ENCODE data around the gene HDAC1. TPM values are rescaled to one million over a fixed set of nuclear protein-coding genes. Genes with fewer than 3 reads are reported as not detected.

Gene HDAC1
- total RNA-seq, 1 experiment from 2014 or later = 122 TPM

- no peak for DNase-seq (ENCODE audit: low read depth)
Measured at GRCh38 chr1:32367912-32368635, 76.2 kb downstream of the HDAC1 start.

- no peak for DNase-seq (ENCODE audit: low read depth)
Measured at GRCh38 chr1:32372149-32372756, 80.4 kb downstream of the HDAC1 start.

- no peak for DNase-seq (ENCODE audit: low read depth)
Measured at GRCh38 chr1:32373996-32374592, 82.2 kb downstream of the HDAC1 start.

- no peak for DNase-seq (ENCODE audit: low read depth)
Measured at GRCh38 chr1:32376199-32376598, 84.3 kb downstream of the HDAC1 start.

- no peak for DNase-seq (ENCODE audit: low read depth)
Measured at GRCh38 chr1:32377541-32378220, 85.8 kb downstream of the HDAC1 start.

- DNase-seq (ENCODE audit: low read depth) = no peak
Measured at GRCh38 chr1:32380057-32380456, 88.2 kb downstream of the HDAC1 start.

Other genes starting within 250 kb of the HDAC1 start
- 4.3 and 4.5 TPM in 2 replicates for gene TMEM39B, start 219.1 kb upstream of the HDAC1 start, total RNA-seq (2014; rRNA removed; shearing (Covaris generic))
- gene KPNA6, start 184.0 kb upstream of the HDAC1 start, total RNA-seq (2014; rRNA removed; shearing (Covaris generic)) = 44.2 and 45.8 TPM in 2 replicates
- 63.1 and 66.6 TPM in 2 replicates for gene TXLNA, start 112.4 kb upstream of the HDAC1 start, total RNA-seq (2014; rRNA removed; shearing (Covaris generic))
- 11.2 and 15.7 TPM in 2 replicates for gene CCDC28B, start 91.5 kb upstream of the HDAC1 start, total RNA-seq (2014; rRNA removed; shearing (Covaris generic))
- gene IQCC, start 86.4 kb upstream of the HDAC1 start, total RNA-seq (2014; rRNA removed; shearing (Covaris generic)) = 3.0 and 3.8 TPM in 2 replicates
- gene DCDC2B, start 83.0 kb upstream of the HDAC1 start, total RNA-seq (2014; rRNA removed; shearing (Covaris generic)) = not detected in 2 replicates
- 6.4 and 8.7 TPM in 2 replicates for gene TMEM234, start 69.7 kb upstream of the HDAC1 start, total RNA-seq (2014; rRNA removed; shearing (Covaris generic))
- gene EIF3I, start 69.7 kb upstream of the HDAC1 start, total RNA-seq (2014; rRNA removed; shearing (Covaris generic)) = 682 and 715 TPM in 2 replicates
- gene FAM167B, start 44.9 kb upstream of the HDAC1 start, total RNA-seq (2014; rRNA removed; shearing (Covaris generic)) = not detected in 2 replicates
- 0.06 TPM in 1 of 2 replicates, not detected in the other for gene LCK, start 40.8 kb upstream of the HDAC1 start, total RNA-seq (2014; rRNA removed; shearing (Covaris generic))
- gene MARCKSL1, start 44.1 kb downstream of the HDAC1 start, total RNA-seq (2014; rRNA removed; shearing (Covaris generic)) = 132 and 151 TPM in 2 replicates
- 0.48 and 2.7 TPM in 2 replicates for gene FAM229A, start 70.4 kb downstream of the HDAC1 start, total RNA-seq (2014; rRNA removed; shearing (Covaris generic))
- gene TSSK3, start 70.5 kb downstream of the HDAC1 start, total RNA-seq (2014; rRNA removed; shearing (Covaris generic)) = 1.9 TPM in 1 of 2 replicates, not detected in the other
- gene BSDC1, start 102.4 kb downstream of the HDAC1 start, total RNA-seq (2014; rRNA removed; shearing (Covaris generic)) = 69.0 and 75.7 TPM in 2 replicates
- gene ZBTB8B, start 173.0 kb downstream of the HDAC1 start, total RNA-seq (2014; rRNA removed; shearing (Covaris generic)) = 0.17 and 0.45 TPM in 2 replicates
- gene ZBTB8A, start 247.3 kb downstream of the HDAC1 start, total RNA-seq (2014; rRNA removed; shearing (Covaris generic)) = 3.2 and 6.2 TPM in 2 replicates

All from Daoy (cell line).